Nephron (organoid): ENCODE measurements around the gene CFAP20DC.
"Not testable (repeated sequence)": the region's sequence is repeated elsewhere in the genome, so short reads cannot be mapped to it uniquely, and the experiment has no call there.

Experiments used
- H3K27ac Mint-ChIP-seq, 3 experiments: 2 replicates each; pipeline ENCODE4 v1.8.0; 2020; ENCODE audit warnings: mixed read lengths in 3 of 3, mild to moderate bottlenecking in 2 of 3, moderate library complexity in 1 of 3
- H3K27me3 Mint-ChIP-seq: 2 replicates; pipeline ENCODE4 v1.8.0; 2021; ENCODE audit warnings: low read depth, mild to moderate bottlenecking, moderate library complexity, mixed read lengths
- H3K36me3 Mint-ChIP-seq: 2 replicates; pipeline ENCODE4 v1.8.0; 2020; ENCODE audit warnings: low read depth, mixed read lengths
- H3K4me1 Mint-ChIP-seq: 2 replicates; pipeline ENCODE4 v1.8.0; 2020; ENCODE audit warnings: mixed read lengths
- H3K4me3 Mint-ChIP-seq, 3 experiments: 2 replicates each; pipeline ENCODE4 v1.8.0; 2020; ENCODE audit warnings: mild to moderate bottlenecking in 3 of 3, mixed read lengths in 3 of 3, moderate library complexity in 2 of 3
- H3K9me3 Mint-ChIP-seq: 2 replicates; pipeline ENCODE4 v1.8.0; 2020; ENCODE audit warnings: mixed read lengths
- CTCF ChIP-seq, 3 experiments: fragments of 200-600 bp; sonication (generic); IDR thresholded peaks; one replicate each; pipeline ENCODE4 v1.5.0; 2021; ENCODE audit warnings: antibody characterized with exemption in 3 of 3; ENCODE audit not compliant: unreplicated experiment in 3 of 3

CFAP20DC gene

GRCh38 chr3:58711871-58712270 lies 338.0 kb downstream of the CFAP20DC start:
- Mint-ChIP-seq H3K27ac (no peak overlapping the region), H3K27me3 (no peaks in the 10 kb centered on the region), H3K4me3 (no peak overlapping the region), H3K4me1 (no peaks in the 10 kb centered on the region), H3K9me3 (no peaks in the 10 kb centered on the region), H3K36me3 (no peaks in the 10 kb centered on the region)
- TF ChIP-seq CTCF (IDR thresholded peaks at IDR 0.05; ENCODE audit: unreplicated experiment in 3 of 3): no peak

- H3K9me3 Mint-ChIP-seq, H3K4me1 Mint-ChIP-seq, H3K27me3 Mint-ChIP-seq, H3K27ac Mint-ChIP-seq, H3K4me3 Mint-ChIP-seq, H3K36me3 Mint-ChIP-seq: not testable (repeated sequence)
Observed at GRCh38 chr3:58708983-58709382, 340.8 kb downstream of the CFAP20DC start.

GRCh38 chr3:58708116-58708791 lies 341.6 kb downstream of the CFAP20DC start:
- Mint-ChIP-seq H3K4me3 (no peak overlapping the region), H3K36me3 (no peaks in the 10 kb centered on the region), H3K4me1 (no peaks in the 10 kb centered on the region), H3K27ac (peak overlapping the region in 2 of 3 experiments; percentile 12 to 57), H3K27me3 (no peaks in the 10 kb centered on the region), H3K9me3 (no peaks in the 10 kb centered on the region)
- no peak for TF ChIP-seq CTCF (IDR thresholded peaks at IDR 0.05; ENCODE audit: unreplicated experiment in 3 of 3)

- Mint-ChIP-seq H3K4me3 (no peak overlapping the region), H3K4me1 (no peaks in the 10 kb centered on the region), H3K9me3 (no peaks in the 10 kb centered on the region), H3K36me3 (no peaks in the 10 kb centered on the region), H3K27me3 (no peaks in the 10 kb centered on the region), H3K27ac (peak overlapping the region in 1 of 3 experiments; percentile 57)
- no peak for TF ChIP-seq CTCF (IDR thresholded peaks at IDR 0.05; ENCODE audit: unreplicated experiment in 3 of 3)
Observed at GRCh38 chr3:58707390-58707930, 342.4 kb downstream of the CFAP20DC start.

- TF ChIP-seq CTCF (IDR thresholded peaks at IDR 0.05; ENCODE audit: unreplicated experiment in 3 of 3): no peak
- Mint-ChIP-seq H3K4me1 (no peaks in the 10 kb centered on the region), H3K27ac (peak overlapping the region in 1 of 3 experiments; percentile 57), H3K4me3 (no peak overlapping the region), H3K27me3 (no peaks in the 10 kb centered on the region), H3K36me3 (no peaks in the 10 kb centered on the region), H3K9me3 (no peaks in the 10 kb centered on the region)
Observed at GRCh38 chr3:58706395-58707167, 343.2 kb downstream of the CFAP20DC start.

- TF ChIP-seq CTCF (IDR thresholded peaks at IDR 0.05; ENCODE audit: unreplicated experiment in 3 of 3): no peak
- no peaks in the 10 kb centered on the region for H3K27me3 Mint-ChIP-seq
- H3K9me3 Mint-ChIP-seq: no peaks in the 10 kb centered on the region
- H3K36me3 Mint-ChIP-seq: no peaks in the 10 kb centered on the region
- H3K27ac Mint-ChIP-seq: no peak overlapping the region
- H3K4me3 Mint-ChIP-seq: no peak overlapping the region
- no peaks in the 10 kb centered on the region for H3K4me1 Mint-ChIP-seq
Observed at GRCh38 chr3:58704745-58705144, 345.1 kb downstream of the CFAP20DC start.

GRCh38 chr3:58704304-58704703 lies 345.5 kb downstream of the CFAP20DC start:
- not testable (repeated sequence) for H3K27me3 Mint-ChIP-seq, H3K9me3 Mint-ChIP-seq, H3K36me3 Mint-ChIP-seq, H3K27ac Mint-ChIP-seq, H3K4me3 Mint-ChIP-seq, H3K4me1 Mint-ChIP-seq
